Kidney (tissue), 14 donors: ENCODE data around the gene TOMM34. TPM values are rescaled to one million over a fixed set of nuclear protein-coding genes. Genes with fewer than 3 reads are reported as not detected.

ENCODE experiments used
- DNase-seq, 5 donors: peaks; one replicate each; pipeline ENCODE4 v3.0.0-alpha.2; 2013 to 2020
- FAIRE-seq: peaks from 2 replicates; lab custom pipeline; 2012; peaks lifted over from hg19 to GRCh38; lab: Jason Lieb, UNC
- H3K27ac ChIP-seq, 2 donors: one replicate each; pipeline ENCODE4 v1.7.0; 2013; ENCODE audit warnings: low read depth in 2 of 2, low read length in 2 of 2, inconsistent platforms in 1 of 2
- H3K27me3 ChIP-seq: one replicate; pipeline ENCODE4 v1.7.1; 2013; ENCODE audit warnings: low read length, inconsistent platforms; ENCODE audit not compliant: control insufficient read depth, insufficient read depth
- H3K36me3 ChIP-seq, 3 donors: one replicate each; pipeline versions ENCODE4 v1.7.0 to v1.7.1; 2013; ENCODE audit warnings: low read length in 3 of 3, control low read depth in 1 of 3, inconsistent platforms in 1 of 3; ENCODE audit not compliant: insufficient read depth in 3 of 3, control insufficient read depth in 2 of 3
- H3K4me1 ChIP-seq, 3 donors: one replicate each; pipeline versions ENCODE4 v1.7.0 to v1.7.1; 2013; ENCODE audit warnings: low read length in 3 of 3, inconsistent platforms in 1 of 3, low read depth in 1 of 3; ENCODE audit not compliant: control insufficient read depth in 2 of 3, insufficient read depth in 2 of 3
- H3K4me3 ChIP-seq, 3 donors: one replicate each; pipeline versions ENCODE4 v1.7.0 to v1.8.1; 2013; ENCODE audit warnings: low read length in 3 of 3, control low read depth in 1 of 3, inconsistent platforms in 1 of 3
- H3K9ac ChIP-seq, 3 donors: one replicate each; pipeline versions ENCODE4 v1.7.0 to v1.7.1; 2013; ENCODE audit warnings: low read length in 3 of 3, control low read depth in 1 of 3, inconsistent platforms in 1 of 3
- H3K9me3 ChIP-seq, 3 donors: one replicate each; pipeline versions ENCODE4 v1.7.0 to v1.7.1; 2013; ENCODE audit warnings: low read length in 3 of 3, control low read depth in 1 of 3, inconsistent platforms in 1 of 3; ENCODE audit not compliant: control insufficient read depth in 2 of 3, insufficient read depth in 1 of 3
- CTCF ChIP-seq: IDR thresholded peaks from 3 replicates; pipeline ENCODE4 v1.5.1; 2012; ENCODE audit warnings: mild to moderate bottlenecking, moderate library complexity, borderline replicate concordance; ENCODE audit not compliant: insufficient read depth; ENCODE audit errors: extremely low read depth
- intact Hi-C: fragments of 100-400 bp; cut with DNase I; formaldehyde crosslinking; loops from one replicate; pipeline ENCODE4 v1.11.1; 2022
- polyA plus RNA-seq: library from polyadenylated mRNA; stranded (reverse); fragments of 350-450 nt; fragmentation: Illumina TruSeq; extraction: RNeasy Lipid Tissue Mini Kit (QIAGEN cat#74804); gene quantifications from one replicate; pipeline ENCODE4 v1.2.3, GENCODE V29; 2014; ENCODE audit warnings: low read depth, low replicate concordance; ENCODE audit not compliant: insufficient read depth
- total RNA-seq: library from RNA; stranded (reverse); fragmentation: NEBNext Ultra II Directional; extraction: Animal tissue kit (Norgen Biotek cat#: 25700); gene quantifications from one replicate; pipeline ENCODE4 v1.2.1, GENCODE V29; 2021
- donor health status: control.
- donor health status: control.
- donor health status: control.
- donor health status: control.
- donor health status: control.
- donor health status: DM: yes; HTN: yes; CAD: no.
- donor health status: Normal renal cell carcinoma (clear cell type).

Gene TOMM34
- total and polyA plus RNA-seq, 2 donors from 2014 or later: 18.8 to 39.6 TPM

- intact Hi-C loops: no loop called here
- Histone ChIP-seq H3K36me3 (peaks cover 2 to 10% (median 9%) of the 10 kb centered on the region in 3 donors), H3K4me3 (no peak overlapping the region), H3K9ac (no peak overlapping the region), H3K27me3 (no peaks in the 10 kb centered on the region), H3K4me1 (no peaks in the 10 kb centered on the region), H3K27ac (no peak overlapping the region), H3K9me3 (no peaks in the 10 kb centered on the region)
- no peak for DNase-seq
- TF ChIP-seq CTCF: no peak
- no peak for FAIRE-seq
Measured at GRCh38 chr20:44973053-44973452, 12.9 kb upstream of the TOMM34 start.

GRCh38 chr20:44970243-44970757 is 10.1 kb upstream of the TOMM34 start:
- H3K9ac ChIP-seq: no peak overlapping the region
- TF ChIP-seq CTCF: no peak
- peaks cover 0 to 10% (median 4%) of the 10 kb centered on the region in 3 donors for H3K4me1 ChIP-seq
- H3K27me3 ChIP-seq: no peaks in the 10 kb centered on the region
- no peaks in the 10 kb centered on the region for H3K9me3 ChIP-seq
- H3K4me3 ChIP-seq: no peak overlapping the region
- intact Hi-C loops: no loop called here
- H3K36me3 ChIP-seq: peaks cover 2 to 10% (median 9%) of the 10 kb centered on the region in 3 donors
- no peak for DNase-seq
- FAIRE-seq: no peak
- no peak overlapping the region for H3K27ac ChIP-seq

- Histone ChIP-seq H3K9me3 (no peaks in the 10 kb centered on the region), H3K27ac (no peak overlapping the region), H3K36me3 (peaks cover 2 to 6% (median 3%) of the 10 kb centered on the region in 3 donors), H3K9ac (no peak overlapping the region), H3K4me3 (no peak overlapping the region), H3K4me1 (peaks cover 0 to 10% (median 4%) of the 10 kb centered on the region in 3 donors), H3K27me3 (no peaks in the 10 kb centered on the region)
- no peak for TF ChIP-seq CTCF
- FAIRE-seq (no peak), DNase-seq (no peak)
- intact Hi-C loops: no loop called here
Measured at GRCh38 chr20:44969300-44969894, 9.2 kb upstream of the TOMM34 start.
